HEK293T (cell line): ENCODE measurements around the gene LRP5.

ENCODE experiments used
- CTCF ChIA-PET: fragments of 350-600 bp; formaldehyde crosslinking; extraction: SDS; loops from one replicate; lab custom pipeline; 2021; ENCODE audit warnings: antibody characterized with exemption, inconsistent platforms; lab: Yijun Ruan, JAX
- POLR2A ChIA-PET: fragments of 350-600 bp; formaldehyde crosslinking; extraction: SDS; loops from one replicate; lab custom pipeline; 2020; ENCODE audit warnings: antibody characterized with exemption, inconsistent platforms; lab: Yijun Ruan, JAX
- DNase-seq: peaks from one replicate; pipeline ENCODE4 v3.0.0; 2012; ENCODE audit warnings: mixed read lengths; ENCODE audit errors: extremely low spot score
- ARNT ChIP-seq: fragments of 450-650 bp; IDR thresholded peaks from 2 replicates; pipeline ENCODE4 v1.6.1; 2017; ENCODE audit warnings: mild to moderate bottlenecking
- BHLHE40 ChIP-seq: fragments of 450-650 bp; IDR thresholded peaks from 2 replicates; pipeline ENCODE4 v1.6.1; 2016; ENCODE audit warnings: mild to moderate bottlenecking, moderate library complexity, borderline replicate concordance
- CTBP1 ChIP-seq: fragments of 450-650 bp; IDR thresholded peaks from 2 replicates; pipeline ENCODE4 v1.6.1; 2016; ENCODE audit warnings: borderline replicate concordance
- ELF4 ChIP-seq: fragments of 450-650 bp; IDR thresholded peaks from 2 replicates; pipeline ENCODE4 v1.6.1; 2017; ENCODE audit warnings: antibody characterized with exemption
- FOXA1 ChIP-seq: fragments of 450-650 bp; IDR thresholded peaks from 2 replicates; pipeline ENCODE4 v1.6.1; 2016; ENCODE audit warnings: mild to moderate bottlenecking
- FOXK2 ChIP-seq: fragments of 450-650 bp; IDR thresholded peaks from 2 replicates; pipeline ENCODE4 v1.6.1; 2016; ENCODE audit warnings: mild to moderate bottlenecking
- FOXM1 ChIP-seq: fragments of 450-650 bp; IDR thresholded peaks from 2 replicates; pipeline ENCODE4 v1.6.1; 2017; ENCODE audit warnings: mild to moderate bottlenecking, borderline replicate concordance
- HDGF ChIP-seq: fragments of 450-650 bp; IDR thresholded peaks from 2 replicates; pipeline ENCODE4 v1.6.1; 2017; ENCODE audit warnings: antibody characterized with exemption, borderline replicate concordance
- L3MBTL2 ChIP-seq: fragments of 450-650 bp; conservative IDR thresholded peaks from 2 replicates; pipeline ENCODE4 v1.6.1; 2016; ENCODE audit warnings: mild to moderate bottlenecking
- LEF1 ChIP-seq: fragments of 450-650 bp; IDR thresholded peaks from 2 replicates; pipeline ENCODE4 v1.6.1; 2017; ENCODE audit warnings: mild to moderate bottlenecking, borderline replicate concordance
- NFRKB ChIP-seq: fragments of 450-650 bp; IDR thresholded peaks from 2 replicates; pipeline ENCODE4 v1.6.1; 2016; ENCODE audit warnings: mild to moderate bottlenecking, moderate library complexity
- SP1 ChIP-seq: fragments of 450-650 bp; IDR thresholded peaks from 2 replicates; pipeline ENCODE4 v1.6.1; 2017
- SUZ12 ChIP-seq: fragments of 450-650 bp; IDR thresholded peaks from 2 replicates; pipeline ENCODE4 v1.6.1; 2016; ENCODE audit warnings: mild to moderate bottlenecking
- TARDBP ChIP-seq: fragments of 450-650 bp; IDR thresholded peaks from 2 replicates; pipeline ENCODE4 v1.6.1; 2016
- ZNF384 ChIP-seq: fragments of 450-650 bp; IDR thresholded peaks from 2 replicates; pipeline ENCODE4 v1.6.1; 2016
- TF ChIP-seq, protein P1 (sequence below): fragments of 450-650 bp; IDR thresholded peaks from 2 replicates; pipeline ENCODE4 v1.6.1; 2016

Gene LRP5

DNA sequence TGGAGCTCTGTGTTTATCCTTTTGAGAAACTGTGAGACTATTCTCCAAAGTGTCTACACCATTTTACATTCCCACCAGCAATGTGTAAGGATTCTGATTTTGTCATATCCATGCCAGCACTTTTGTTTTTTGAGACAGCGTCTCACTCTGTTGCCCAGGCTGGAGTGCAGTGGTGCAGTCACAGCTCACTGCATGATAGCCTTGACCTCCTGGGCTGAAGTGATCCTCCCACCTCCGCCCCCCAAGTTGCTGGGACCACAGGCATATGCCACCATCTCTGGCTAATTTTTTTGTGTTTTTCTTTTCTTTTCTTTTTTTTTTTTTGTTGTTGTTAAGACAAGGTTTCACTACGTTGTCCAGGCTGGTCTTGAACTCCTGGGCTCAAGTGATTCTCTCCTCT, 183.5 kb downstream of the LRP5 start:
- TF ChIP-seq, protein P1, sequence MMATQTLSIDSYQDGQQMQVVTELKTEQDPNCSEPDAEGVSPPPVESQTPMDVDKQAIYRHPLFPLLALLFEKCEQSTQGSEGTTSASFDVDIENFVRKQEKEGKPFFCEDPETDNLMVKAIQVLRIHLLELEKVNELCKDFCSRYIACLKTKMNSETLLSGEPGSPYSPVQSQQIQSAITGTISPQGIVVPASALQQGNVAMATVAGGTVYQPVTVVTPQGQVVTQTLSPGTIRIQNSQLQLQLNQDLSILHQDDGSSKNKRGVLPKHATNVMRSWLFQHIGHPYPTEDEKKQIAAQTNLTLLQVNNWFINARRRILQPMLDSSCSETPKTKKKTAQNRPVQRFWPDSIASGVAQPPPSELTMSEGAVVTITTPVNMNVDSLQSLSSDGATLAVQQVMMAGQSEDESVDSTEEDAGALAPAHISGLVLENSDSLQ: no peak
- TF ChIP-seq HDGF (no peak), NFRKB (no peak), ZNF384 (no peak)
- no peak for DNase-seq
- ChIA-PET CTCF (no interaction called here), POLR2A (no interaction called here)

DNA sequence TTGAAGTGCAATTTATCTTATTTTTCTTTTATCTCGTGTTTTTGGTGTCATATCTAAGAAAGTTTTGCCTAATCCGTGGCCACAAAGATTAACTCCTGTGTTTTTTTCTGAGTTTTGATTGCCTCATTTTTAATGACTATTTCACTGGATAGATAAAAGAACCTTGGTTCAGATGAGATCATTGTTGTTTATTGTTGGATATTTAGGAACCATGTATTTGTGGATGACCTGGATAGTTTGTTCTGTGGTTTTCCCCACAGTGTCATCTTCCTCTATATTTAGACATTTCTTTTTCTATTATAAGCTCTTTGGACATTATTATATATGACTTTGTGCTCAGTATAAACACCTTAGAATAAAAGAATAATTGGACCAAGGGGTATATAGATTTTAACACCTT, 185.4 kb downstream of the LRP5 start:
- TF ChIP-seq ZNF384: no peak
- no peak for TF ChIP-seq FOXK2
- no peak for TF ChIP-seq SUZ12
- no peak for TF ChIP-seq BHLHE40
- TF ChIP-seq, protein P1: no peak
- TF ChIP-seq SP1: no peak
- TF ChIP-seq CTBP1: no peak
- no peak for TF ChIP-seq FOXM1
- no peak for TF ChIP-seq HDGF
- TF ChIP-seq TARDBP: no peak
- no peak for TF ChIP-seq LEF1
- TF ChIP-seq ARNT: no peak
- TF ChIP-seq FOXA1: no peak
- no peak for TF ChIP-seq ELF4
- TF ChIP-seq NFRKB: no peak
- no peak for TF ChIP-seq L3MBTL2
- ChIA-PET CTCF (interaction anchor here (2.1 kb wide), 1 partner anchor 86 kb away, joined by 5 read pairs; no protein-coding TSS in a partner anchor), POLR2A (no interaction called here)
- DNase-seq: no peak

DNA sequence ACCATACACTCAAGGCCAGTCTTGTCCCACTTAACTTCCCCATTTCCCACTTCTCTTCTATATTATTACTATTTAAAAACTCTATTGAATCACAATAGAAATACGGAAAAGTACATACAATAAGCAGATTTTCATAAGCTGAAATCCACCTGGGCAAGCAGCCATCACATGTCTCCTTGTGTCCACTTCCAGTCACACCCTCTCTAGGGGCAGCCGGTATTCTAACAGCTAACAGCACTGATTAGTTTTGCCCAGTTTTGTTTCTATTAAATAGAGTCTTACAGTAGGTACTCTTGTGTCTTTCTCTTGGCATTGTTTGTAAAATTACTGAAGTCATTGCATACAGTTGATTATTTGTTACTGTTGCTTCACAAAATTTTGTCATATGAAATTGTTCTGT, 185.9 kb downstream of the LRP5 start:
- DNase-seq: no peak
- ChIA-PET CTCF (interaction anchor here (2.1 kb wide), 1 partner anchor 85 kb away, joined by 5 read pairs; no protein-coding TSS in a partner anchor), POLR2A (no interaction called here)
- no peak for TF ChIP-seq FOXK2
- no peak for TF ChIP-seq LEF1
- TF ChIP-seq ZNF384: no peak
- TF ChIP-seq CTBP1: no peak
